H1 (cell line): ENCODE data around the gene AIF1. TPM values are rescaled to one million over a fixed set of nuclear protein-coding genes. Genes with fewer than 3 reads are reported as not detected.

Experiments used
- RBBP5 ChIP-seq: IDR thresholded peaks from 2 replicates; pipeline ENCODE4 v1.7.1; 2012; ENCODE audit warnings: low read depth, mild to moderate bottlenecking, inconsistent platforms, low read length, moderate library complexity, borderline replicate concordance
- TBP ChIP-seq: IDR thresholded peaks from 2 replicates; pipeline ENCODE4 v1.6.1; 2011; ENCODE audit warnings: low read depth, low read length, improper control_type of control experiment
- ZNF274 ChIP-seq: IDR thresholded peaks from 2 replicates; pipeline ENCODE4 v1.7.0; 2012; ENCODE audit warnings: low read length, borderline replicate concordance; ENCODE audit errors: extremely low read depth
- polyA plus RNA-seq, 7 experiments: library from polyadenylated mRNA; depleted of rRNA in 3 of 7; stranded (reverse) in 5 of 7; unstranded in 2 of 7; fragments of >200 nt in 5 of 7; fragments of 200-250 nt in 2 of 7; gene quantifications; 1 replicate in 5 of 7; 2 replicates in 1 of 7; 4 replicates in 1 of 7; pipeline versions ENCODE4 v1.2.1 to v1.2.3, GENCODE V29; 2011 to 2013; ENCODE audit warnings: missing spikeins in 2 of 7, mixed read lengths in 2 of 7
- total RNA-seq: library from RNA; stranded (reverse); fragmentation: NEBNext Ultra II Directional; extraction: Animal tissue kit (Norgen Biotek cat#: 25700); gene quantifications from 2 replicates; pipeline ENCODE4 v1.2.1, GENCODE V29; 2021

The AIF1 gene
- total and polyA plus RNA-seq, 2 of the 8 experiments (the other 6 are each of a cell fraction or from before 2014, with no cell fraction given), result 6.3 to 9.8 TPM

- TF ChIP-seq ZNF274, result no peak
- no peak for TF ChIP-seq TBP
- no peak for TF ChIP-seq RBBP5
- TF ChIP-seq, all 59 proteins: peak for 0
Measured at GRCh38 chr6:31639449-31639861, 24.4 kb downstream of the AIF1 start (continued).
